Suppressor macrophage (primary cell): ENCODE data around the gene ITGA3.

Source experiments
- DNase-seq, 4 experiments: peaks; one replicate each; pipeline ENCODE4 v3.0.0-alpha.2; 2020 to 2022

ITGA3 gene

GRCh38 chr17:50130559-50131305 lies 74.8 kb downstream of the ITGA3 start:
- peak in 3 of 4 experiments; percentile 37 to 47 (median 38) for DNase-seq

GRCh38 chr17:50132104-50132794 lies 76.3 kb downstream of the ITGA3 start:
- peak in 1 of 4 experiments; percentile 20 for DNase-seq

- DNase-seq: no peak
Observed at GRCh38 chr17:50133028-50133768, 77.3 kb downstream of the ITGA3 start.

GRCh38 chr17:50133769-50134099 lies 77.8 kb downstream of the ITGA3 start:
- no peak for DNase-seq

- no peak for DNase-seq
Observed at GRCh38 chr17:50134206-50135110, 78.5 kb downstream of the ITGA3 start.

GRCh38 chr17:50135316-50136095 lies 79.6 kb downstream of the ITGA3 start:
- DNase-seq: no peak

- no peak for DNase-seq
Observed at GRCh38 chr17:50136096-50136687, 80.3 kb downstream of the ITGA3 start.

GRCh38 chr17:50137042-50137441 lies 81.1 kb downstream of the ITGA3 start:
- peak; percentile 64 to 85 (median 79) for DNase-seq

- peak in 1 of 4 experiments; percentile 31 for DNase-seq
Observed at GRCh38 chr17:50139185-50139783, 83.4 kb downstream of the ITGA3 start.
